B cell (primary cell): ENCODE results near the gene PHACTR3. TPM values are rescaled to one million over a fixed set of nuclear protein-coding genes. Genes with fewer than 3 reads are reported as not detected.

Experiments
- ATAC-seq: fragments of 200-7000 bp; cut with Tn5 transposase; one replicate; pipeline ENCODE4 v1.10.0; 2021; ENCODE audit warnings: low read depth, mild to moderate bottlenecking, moderate number of reproducible peaks, moderate library complexity
- CTCF ChIA-PET: fragments of 350-600 bp; sonication (Branson Sonifier 250); formaldehyde crosslinking; loops from one replicate; lab custom pipeline; 2021; ENCODE audit warnings: antibody characterized with exemption, inconsistent platforms; lab: Charles Lee
- POLR2A ChIA-PET: fragments of 350-600 bp; sonication (Branson Sonifier 250); formaldehyde crosslinking; loops from one replicate; lab custom pipeline; 2021; ENCODE audit warnings: antibody characterized with exemption; lab: Charles Lee
- DNase-seq: peaks from one replicate; pipeline ENCODE4 v3.0.0; 2013
- H2AFZ ChIP-seq: 2 replicates; pipeline ENCODE4 v1.6.1; 2012; ENCODE audit warnings: mild to moderate bottlenecking, low read depth, low read length; ENCODE audit not compliant: insufficient read depth, poor library complexity, severe bottlenecking
- H3K27ac ChIP-seq, 2 donors: 1 replicate in 1 of 2; 2 replicates in 1 of 2; pipeline ENCODE4 v1.5.1; 2012 to 2013; ENCODE audit warnings: low read length in 2 of 2, mild to moderate bottlenecking in 2 of 2, moderate library complexity in 1 of 2
- H3K27me3 ChIP-seq, 4 experiments: fragments of 200-600 bp in 1 of 4; sonication (generic) in 1 of 4; replicated peaks in 1 of 4; 1 replicate in 2 of 4; 2 replicates in 2 of 4; pipeline versions ENCODE4 v1.6.1 to v1.7.0; 2013 to 2016; ENCODE audit warnings: low read length in 3 of 4, mild to moderate bottlenecking in 2 of 4, mixed read lengths in 1 of 4, moderate library complexity in 1 of 4; ENCODE audit not compliant: insufficient read depth in 4 of 4, control insufficient read depth in 3 of 4; ENCODE audit errors: control extremely low read depth in 1 of 4
- H3K36me3 ChIP-seq, 2 experiments: replicated peaks in 1 of 2; 1 replicate in 1 of 2; 2 replicates in 1 of 2; pipeline versions ENCODE4 v1.6.1 to v1.7.1; 2013; ENCODE audit warnings: low read length in 1 of 2; ENCODE audit not compliant: insufficient read depth in 2 of 2, control insufficient read depth in 1 of 2; ENCODE audit errors: control extremely low read depth in 1 of 2, extremely low read depth in 1 of 2
- H3K4me1 ChIP-seq, 2 donors: fragments of 200-600 bp in 1 of 2; sonication (generic) in 1 of 2; 1 replicate in 1 of 2; 2 replicates in 1 of 2; pipeline versions ENCODE4 v1.5.1 to v1.6.1; 2013 to 2017; ENCODE audit warnings: low read length in 2 of 2; ENCODE audit not compliant: control insufficient read depth in 2 of 2, insufficient read depth in 2 of 2
- H3K4me2 ChIP-seq: replicated peaks from 2 replicates; pipeline ENCODE3; 2012; ENCODE audit warnings: mild to moderate bottlenecking, low read depth, low read length; ENCODE audit not compliant: poor library complexity, severe bottlenecking
- H3K4me3 ChIP-seq, 5 experiments: fragments of 200-600 bp in 1 of 5; sonication (generic) in 1 of 5; 1 replicate in 3 of 5; 2 replicates in 2 of 5; pipeline versions ENCODE4 v1.5.1 to v1.7.0; 2011 to 2016; ENCODE audit warnings: low read length in 4 of 5, mild to moderate bottlenecking in 4 of 5, low read depth in 2 of 5, control low read depth in 1 of 5, moderate library complexity in 1 of 5; ENCODE audit not compliant: insufficient read depth in 1 of 5; ENCODE audit errors: control extremely low read depth in 1 of 5, extremely low read depth in 1 of 5
- H3K79me2 ChIP-seq: fragments of 200-600 bp; sonication (generic); one replicate; pipeline ENCODE4 v1.6.0; 2016; ENCODE audit warnings: low read length; ENCODE audit not compliant: control insufficient read depth, insufficient read depth
- H3K9ac ChIP-seq: fragments of 200-600 bp; sonication (generic); 2 replicates; pipeline ENCODE4 v1.6.1; 2017; ENCODE audit warnings: mild to moderate bottlenecking, low read length, moderate library complexity
- H3K9me3 ChIP-seq, 3 donors: one replicate each; pipeline versions ENCODE4 v1.6.1 to v1.7.1; 2013; ENCODE audit warnings: low read length in 2 of 3; ENCODE audit not compliant: control insufficient read depth in 2 of 3, insufficient read depth in 1 of 3; ENCODE audit errors: control extremely low read depth in 1 of 3
- H4K20me1 ChIP-seq: 2 replicates; pipeline ENCODE4 v1.6.0; 2012; ENCODE audit warnings: mild to moderate bottlenecking, low read length; ENCODE audit not compliant: insufficient read depth, control insufficient read depth, poor library complexity, severe bottlenecking
- H3K27ac Mint-ChIP-seq: one replicate; pipeline ENCODE4 v1.8.0; 2021; ENCODE audit warnings: mixed read lengths
- H3K27me3 Mint-ChIP-seq: one replicate; pipeline ENCODE4 v1.8.0; 2021; ENCODE audit warnings: mixed read lengths
- H3K4me1 Mint-ChIP-seq: one replicate; pipeline ENCODE4 v1.8.0; 2021; ENCODE audit warnings: mixed read lengths
- H3K4me3 Mint-ChIP-seq: one replicate; pipeline ENCODE4 v1.8.0; 2021; ENCODE audit warnings: mixed read lengths
- H3K9me3 Mint-ChIP-seq: one replicate; pipeline ENCODE4 v1.8.0; 2022; ENCODE audit warnings: mixed read lengths; ENCODE audit not compliant: insufficient read depth
- CTCF ChIP-seq: fragments of 200-600 bp; IDR thresholded peaks from one replicate; pipeline ENCODE4 v1.8.0; 2022; ENCODE audit warnings: antibody characterized with exemption, mild to moderate bottlenecking
- EZH2 ChIP-seq: IDR thresholded peaks from 2 replicates; pipeline ENCODE4 v1.6.1; 2012; ENCODE audit warnings: borderline replicate concordance, low read depth, mild to moderate bottlenecking, moderate library complexity, low read length; ENCODE audit not compliant: insufficient read depth, poor library complexity, severe bottlenecking
- WGBS: methylation state at CpG from one replicate; pipeline ENCODE4 v1.1.5; 2013; ENCODE audit warnings: missing lambda C conversion rate; ENCODE audit not compliant: insufficient coverage; 5-methylcytosine and 5-hydroxymethylcytosine counted together
- intact Hi-C: fragments of 100-400 bp; cut with micrococcal nuclease; formaldehyde crosslinking; loops from one replicate; pipeline ENCODE4 v1.10.0; 2022
- polyA plus RNA-seq: library from polyadenylated mRNA; depleted of rRNA; stranded (reverse); fragments of >200 nt; gene quantifications from 2 replicates; pipeline ENCODE4 v1.2.3, GENCODE V29; 2012
- total RNA-seq, 2 donors: library from RNA; stranded (reverse); fragments of 120-200 nt in 1 of 2; gene quantifications; 1 replicate in 1 of 2; 2 replicates in 1 of 2; pipeline versions ENCODE4 v1.2.3 to v1.2.4, GENCODE V29; 2013 to 2022

The PHACTR3 gene
- total and polyA plus RNA-seq, 2 donors (not counting 1 experiment from before 2014, with no cell fraction given), result not detected

- intact Hi-C loops, result no loop called here
- CTCF ChIA-PET, result no interaction called here
- no peaks in the 10 kb centered on the region for H3K4me1 Mint-ChIP-seq
Observed at GRCh38 chr20:59668926-59669850, 64.8 kb downstream of the PHACTR3 start.

More at GRCh38 chr20:59668926-59669850, 64.8 kb downstream of the PHACTR3 start:
- no peak overlapping the region for H2AFZ ChIP-seq
- no peaks in the 10 kb centered on the region for H3K36me3 ChIP-seq
- H3K27me3 Mint-ChIP-seq, result peaks cover 7% of the 10 kb centered on the region
- no peak overlapping the region for H3K4me3 Mint-ChIP-seq
- no peaks in the 10 kb centered on the region for H4K20me1 ChIP-seq
- no peak overlapping the region for H3K27ac Mint-ChIP-seq
- no peaks in the 10 kb centered on the region for H3K9me3 Mint-ChIP-seq
- no peaks in the 10 kb centered on the region for H3K79me2 ChIP-seq
- H3K9me3 ChIP-seq, result peaks cover 0 to 4% (median 0%) of the 10 kb centered on the region in 3 donors
- no peak overlapping the region for H3K4me2 ChIP-seq
- no peaks in the 10 kb centered on the region for H3K4me1 ChIP-seq
- no peak overlapping the region for H3K4me3 ChIP-seq
- H3K27me3 ChIP-seq, result no peaks in the 10 kb centered on the region
- ATAC-seq (no peak), DNase-seq (no peak)
- H3K27ac ChIP-seq, result no peak overlapping the region
- no peak overlapping the region for H3K9ac ChIP-seq
- POLR2A ChIA-PET, result no interaction called here
- TF ChIP-seq EZH2, result no peak
- TF ChIP-seq CTCF, result no peak
- 88% methylated on average over 6 of the region's 11 CpGs for WGBS
